Panc1 (cell line): ENCODE measurements around the gene SETX.

Source experiments
- POLR2AphosphoS5 ChIP-seq: IDR thresholded peaks from 2 replicates; pipeline ENCODE4 v1.6.1; 2012; ENCODE audit warnings: mild to moderate bottlenecking, low read depth, low read length, moderate library complexity
- SIN3A ChIP-seq: IDR thresholded peaks from 2 replicates; pipeline ENCODE4 v1.6.1; 2012; ENCODE audit warnings: low read depth, mild to moderate bottlenecking, low read length, moderate library complexity, borderline replicate concordance; ENCODE audit not compliant: insufficient read depth
- TCF7L2 ChIP-seq: IDR thresholded peaks from 2 replicates; pipeline ENCODE4 v1.6.1; 2011; ENCODE audit warnings: mild to moderate bottlenecking, low read depth, low read length, inconsistent platforms
- TF ChIP-seq, protein P1 (sequence below): fragments of 450-650 bp; IDR thresholded peaks from 2 replicates; pipeline ENCODE4 v1.5.1; 2017; ENCODE audit warnings: mild to moderate bottlenecking
- TF ChIP-seq, protein P2 (sequence below), 2 experiments: IDR thresholded peaks; 2 replicates each; pipeline ENCODE4 v1.6.1; 2011 to 2012; ENCODE audit warnings: low read depth in 2 of 2, control low read depth in 1 of 2, low read length in 1 of 2, mild to moderate bottlenecking in 1 of 2, moderate library complexity in 1 of 2; ENCODE audit not compliant: insufficient read depth in 1 of 2

DNA sequence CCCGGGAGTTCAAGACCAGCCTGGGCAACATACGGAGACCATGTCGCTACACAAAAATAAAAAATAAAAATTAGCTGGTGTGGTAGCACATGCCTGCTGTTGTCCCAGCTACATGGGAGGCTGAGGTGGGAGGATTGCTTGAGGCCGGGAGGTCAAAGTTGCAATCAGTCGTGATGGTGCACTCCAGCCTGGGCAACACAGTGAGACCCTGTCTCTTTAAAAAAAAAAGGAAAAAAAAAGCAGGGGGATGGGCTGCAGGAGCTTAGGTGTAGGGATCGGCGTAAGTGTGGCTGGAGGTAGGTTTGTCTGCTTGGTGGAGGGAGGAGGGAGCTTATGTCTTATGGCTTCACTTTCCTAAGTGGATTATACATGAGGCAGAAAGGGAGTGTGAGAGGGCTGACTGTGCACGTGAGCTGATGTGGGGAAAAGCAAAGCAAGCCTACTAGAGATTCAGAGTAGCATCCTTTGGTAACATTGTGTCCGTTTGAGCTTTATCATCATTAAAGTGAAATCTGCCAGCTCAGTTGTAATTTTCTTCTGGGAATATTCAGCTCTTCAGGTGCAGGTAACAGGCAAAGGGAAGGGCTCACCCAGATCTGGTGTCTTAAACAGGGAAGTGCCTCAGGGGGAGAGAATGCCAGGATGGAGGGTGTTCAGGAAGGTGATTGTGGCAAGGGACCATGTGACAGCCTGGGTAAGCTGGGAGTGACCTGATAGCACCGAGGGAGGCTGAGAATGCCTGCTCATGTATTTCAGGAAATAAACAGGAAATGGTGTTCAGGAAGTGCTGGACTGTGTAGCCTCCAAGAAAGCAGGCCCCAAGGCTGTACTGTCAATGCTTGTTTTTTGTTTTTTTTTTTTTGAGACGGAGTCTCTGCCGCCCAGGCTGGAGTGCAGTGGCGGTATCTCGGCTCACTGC lies 17.6 kb upstream of the SETX start:
- TF ChIP-seq, protein P1, sequence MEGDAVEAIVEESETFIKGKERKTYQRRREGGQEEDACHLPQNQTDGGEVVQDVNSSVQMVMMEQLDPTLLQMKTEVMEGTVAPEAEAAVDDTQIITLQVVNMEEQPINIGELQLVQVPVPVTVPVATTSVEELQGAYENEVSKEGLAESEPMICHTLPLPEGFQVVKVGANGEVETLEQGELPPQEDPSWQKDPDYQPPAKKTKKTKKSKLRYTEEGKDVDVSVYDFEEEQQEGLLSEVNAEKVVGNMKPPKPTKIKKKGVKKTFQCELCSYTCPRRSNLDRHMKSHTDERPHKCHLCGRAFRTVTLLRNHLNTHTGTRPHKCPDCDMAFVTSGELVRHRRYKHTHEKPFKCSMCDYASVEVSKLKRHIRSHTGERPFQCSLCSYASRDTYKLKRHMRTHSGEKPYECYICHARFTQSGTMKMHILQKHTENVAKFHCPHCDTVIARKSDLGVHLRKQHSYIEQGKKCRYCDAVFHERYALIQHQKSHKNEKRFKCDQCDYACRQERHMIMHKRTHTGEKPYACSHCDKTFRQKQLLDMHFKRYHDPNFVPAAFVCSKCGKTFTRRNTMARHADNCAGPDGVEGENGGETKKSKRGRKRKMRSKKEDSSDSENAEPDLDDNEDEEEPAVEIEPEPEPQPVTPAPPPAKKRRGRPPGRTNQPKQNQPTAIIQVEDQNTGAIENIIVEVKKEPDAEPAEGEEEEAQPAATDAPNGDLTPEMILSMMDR = no peak
- TF ChIP-seq SIN3A (no peak), POLR2AphosphoS5 (no peak), TCF7L2 (no peak)
- TF ChIP-seq, protein P2, sequence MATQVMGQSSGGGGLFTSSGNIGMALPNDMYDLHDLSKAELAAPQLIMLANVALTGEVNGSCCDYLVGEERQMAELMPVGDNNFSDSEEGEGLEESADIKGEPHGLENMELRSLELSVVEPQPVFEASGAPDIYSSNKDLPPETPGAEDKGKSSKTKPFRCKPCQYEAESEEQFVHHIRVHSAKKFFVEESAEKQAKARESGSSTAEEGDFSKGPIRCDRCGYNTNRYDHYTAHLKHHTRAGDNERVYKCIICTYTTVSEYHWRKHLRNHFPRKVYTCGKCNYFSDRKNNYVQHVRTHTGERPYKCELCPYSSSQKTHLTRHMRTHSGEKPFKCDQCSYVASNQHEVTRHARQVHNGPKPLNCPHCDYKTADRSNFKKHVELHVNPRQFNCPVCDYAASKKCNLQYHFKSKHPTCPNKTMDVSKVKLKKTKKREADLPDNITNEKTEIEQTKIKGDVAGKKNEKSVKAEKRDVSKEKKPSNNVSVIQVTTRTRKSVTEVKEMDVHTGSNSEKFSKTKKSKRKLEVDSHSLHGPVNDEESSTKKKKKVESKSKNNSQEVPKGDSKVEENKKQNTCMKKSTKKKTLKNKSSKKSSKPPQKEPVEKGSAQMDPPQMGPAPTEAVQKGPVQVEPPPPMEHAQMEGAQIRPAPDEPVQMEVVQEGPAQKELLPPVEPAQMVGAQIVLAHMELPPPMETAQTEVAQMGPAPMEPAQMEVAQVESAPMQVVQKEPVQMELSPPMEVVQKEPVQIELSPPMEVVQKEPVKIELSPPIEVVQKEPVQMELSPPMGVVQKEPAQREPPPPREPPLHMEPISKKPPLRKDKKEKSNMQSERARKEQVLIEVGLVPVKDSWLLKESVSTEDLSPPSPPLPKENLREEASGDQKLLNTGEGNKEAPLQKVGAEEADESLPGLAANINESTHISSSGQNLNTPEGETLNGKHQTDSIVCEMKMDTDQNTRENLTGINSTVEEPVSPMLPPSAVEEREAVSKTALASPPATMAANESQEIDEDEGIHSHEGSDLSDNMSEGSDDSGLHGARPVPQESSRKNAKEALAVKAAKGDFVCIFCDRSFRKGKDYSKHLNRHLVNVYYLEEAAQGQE (IDR thresholded peaks at IDR 0.05; ENCODE audit: insufficient read depth in 1 of 2, low read depth in 2 of 2, low read length in 1 of 2) = no peak
